Posterior vena cava (tissue), 2 donors: ENCODE results near the gene STARD5. TPM values are rescaled to one million over a fixed set of nuclear protein-coding genes. Genes with fewer than 3 reads are reported as not detected.
A peak's percentile ranks its signal among the peaks of the same experiment; 100 is the strongest.

Experiments
- DNase-seq: peaks from one replicate; pipeline ENCODE4 v3.0.0-alpha.2; 2020; ENCODE audit warnings: low spot score
- intact Hi-C, 2 donors: fragments of 100-400 bp; cut with DNase I; formaldehyde crosslinking; loops; one replicate each; pipeline versions ENCODE4 v1.14.1 to v1.14.2; 2022 to 2023
- total RNA-seq, 2 donors: library from RNA; stranded (reverse); fragmentation: NEBNext Ultra II Directional; extraction: Animal tissue kit (Norgen Biotek cat#: 25700); gene quantifications; one replicate each; pipeline ENCODE4 v1.2.1, GENCODE V29; 2021
- donor health status: DM: yes; HTN: yes; CAD: no.
- donor health status: DM: yes; HTN: yes; CAD: no.

The STARD5 gene
- total RNA-seq, 2 donors from 2014 or later = 3.9 to 5.9 TPM

GRCh38 chr15:81316267-81316666 lies 7.7 kb downstream of the STARD5 start:
- DNase-seq = no peak
- intact Hi-C loops = no loop called here

- intact Hi-C loops = no loop called here
- no peak for DNase-seq
These were observed 8.3 kb downstream of the STARD5 start for GRCh38 chr15:81315452-81316175.

GRCh38 chr15:81314378-81314777 lies 9.6 kb downstream of the STARD5 start:
- intact Hi-C loops = no loop called here
- no peak for DNase-seq

GRCh38 chr15:81313686-81314085 lies 10.3 kb downstream of the STARD5 start:
- DNase-seq = no peak
- intact Hi-C loops = no loop called here

GRCh38 chr15:81312790-81313543 lies 11.0 kb downstream of the STARD5 start:
- DNase-seq = peak; percentile 94
- intact Hi-C loops = no loop called here

- DNase-seq = no peak
- intact Hi-C loops = no loop called here
These were observed 12.0 kb downstream of the STARD5 start for GRCh38 chr15:81311752-81312464.

- no peak for DNase-seq
- intact Hi-C loops = no loop called here
These were observed 13.5 kb downstream of the STARD5 start for GRCh38 chr15:81310480-81310879.

GRCh38 chr15:81309647-81310450 lies 14.1 kb downstream of the STARD5 start:
- intact Hi-C loops = no loop called here
- DNase-seq = no peak

GRCh38 chr15:81308260-81308659 lies 15.7 kb downstream of the STARD5 start:
- DNase-seq = no peak
- intact Hi-C loops = no loop called here

- DNase-seq = no peak
- intact Hi-C loops = no loop called here
These were observed 19.7 kb downstream of the STARD5 start for GRCh38 chr15:81304226-81304625.

- intact Hi-C loops = no loop called here
- DNase-seq = no peak
These were observed 20.4 kb downstream of the STARD5 start for GRCh38 chr15:81303244-81304225.

GRCh38 chr15:81302701-81303109 lies 21.2 kb downstream of the STARD5 start:
- intact Hi-C loops = no loop called here
- DNase-seq = no peak

GRCh38 chr15:81301815-81302399 lies 22.0 kb downstream of the STARD5 start:
- DNase-seq = no peak

GRCh38 chr15:81301385-81301784 lies 22.6 kb downstream of the STARD5 start:
- no peak for DNase-seq
- intact Hi-C loops = no loop called here

More at GRCh38 chr15:81301815-81302399, 22.0 kb downstream of the STARD5 start:
- intact Hi-C loops = no loop called here

GRCh38 chr15:81299630-81300273 lies 24.2 kb downstream of the STARD5 start:
- intact Hi-C loops = no loop called here

GRCh38 chr15:81299156-81299555 lies 24.8 kb downstream of the STARD5 start:
- DNase-seq = no peak
- intact Hi-C loops = no loop called here

More at GRCh38 chr15:81299630-81300273, 24.2 kb downstream of the STARD5 start:
- no peak for DNase-seq

- intact Hi-C loops = no loop called here
- DNase-seq = no peak
These were observed 25.3 kb downstream of the STARD5 start for GRCh38 chr15:81298611-81299010.
